HG03159 (cell line): ENCODE data around the gene EEF1AKMT1.
"Not testable (repeated sequence)": the region's sequence is repeated elsewhere in the genome, so short reads cannot be mapped to it uniquely, and the experiment has no call there.

Experiments
- ATAC-seq: cut with Tn5 transposase; IDR thresholded peaks from one replicate; pipeline ENCODE4 v1.9.1; 2021; ENCODE audit warnings: mild to moderate bottlenecking, moderate library complexity; ENCODE audit not compliant: unreplicated experiment

EEF1AKMT1 gene

DNA sequence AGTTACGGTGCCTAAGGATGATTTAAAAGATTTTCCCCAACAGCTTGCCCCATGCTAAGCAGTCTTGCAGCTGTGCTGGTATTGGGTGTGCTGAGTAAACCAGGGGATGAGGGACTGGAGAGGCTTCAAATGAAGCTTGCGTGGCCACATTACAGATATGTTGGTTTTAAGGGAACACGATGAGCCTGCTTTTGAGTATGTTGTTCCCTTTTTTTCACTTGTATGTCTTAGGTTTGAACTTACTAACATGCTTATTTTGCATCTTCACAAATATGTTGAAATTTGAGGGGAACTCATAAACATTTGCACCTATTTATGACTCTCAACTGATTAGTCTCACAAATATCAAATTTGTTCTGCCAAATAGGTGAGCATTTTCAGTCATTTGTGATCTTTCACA is 72.3 kb downstream of the EEF1AKMT1 start:
- ATAC-seq: no peak

DNA sequence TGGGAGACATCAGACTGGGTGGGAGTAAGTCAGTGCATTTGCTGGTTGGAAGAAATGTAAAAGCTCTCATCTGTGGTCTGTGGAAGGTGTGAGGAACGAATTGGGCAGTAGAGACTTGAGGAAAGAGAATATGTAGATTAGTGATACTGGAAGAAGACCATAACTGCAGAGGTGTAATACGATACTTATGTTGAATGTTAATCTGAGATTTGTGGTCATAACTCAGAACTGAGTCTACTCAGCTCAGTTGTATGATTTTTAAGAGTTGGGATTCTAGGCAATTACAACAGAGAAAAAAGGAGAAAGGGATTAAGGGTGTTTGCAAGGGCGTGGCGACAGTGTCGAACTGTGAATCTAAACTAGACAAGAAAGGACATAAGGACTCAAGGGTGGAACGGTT is 73.5 kb downstream of the EEF1AKMT1 start:
- ATAC-seq: no peak

DNA sequence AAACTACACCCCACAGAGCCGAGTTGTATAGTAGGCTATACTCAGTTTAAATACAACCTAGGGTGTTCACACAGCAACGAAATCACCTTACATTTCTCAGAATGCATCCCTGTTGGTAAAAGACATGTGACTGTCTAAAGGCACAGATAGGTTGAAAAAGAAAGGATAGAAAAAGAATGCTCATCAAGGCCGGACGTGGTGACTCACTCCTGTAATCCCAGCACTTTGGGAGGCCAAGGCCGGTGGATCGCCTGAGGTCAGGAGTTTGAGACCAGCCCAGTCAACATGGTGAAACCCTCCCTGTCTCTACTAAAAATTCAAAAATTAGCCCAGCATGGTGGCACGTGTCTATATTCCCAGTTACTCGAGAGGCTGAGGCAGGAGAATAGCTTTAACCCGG is 74.0 kb downstream of the EEF1AKMT1 start:
- ATAC-seq: no peak

DNA sequence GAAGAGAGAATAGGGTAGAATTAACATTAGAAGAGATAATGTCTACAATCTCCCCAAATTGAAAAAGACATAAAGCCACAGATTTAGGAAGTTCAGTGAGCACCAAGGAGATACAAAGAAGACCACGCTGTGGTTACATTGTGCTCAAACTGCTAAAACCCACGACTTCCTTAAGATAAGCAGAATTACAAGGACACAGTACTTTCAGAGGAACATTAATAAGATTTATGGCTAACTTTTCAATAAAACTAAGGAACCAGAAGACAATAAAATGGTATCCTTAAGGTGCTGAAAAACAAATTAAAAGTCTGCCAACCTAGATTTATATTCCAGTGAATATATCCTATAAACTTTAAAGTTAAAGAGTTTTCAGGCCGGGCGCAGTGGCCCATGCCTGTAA is 77.7 kb downstream of the EEF1AKMT1 start:
- ATAC-seq: no peak

DNA sequence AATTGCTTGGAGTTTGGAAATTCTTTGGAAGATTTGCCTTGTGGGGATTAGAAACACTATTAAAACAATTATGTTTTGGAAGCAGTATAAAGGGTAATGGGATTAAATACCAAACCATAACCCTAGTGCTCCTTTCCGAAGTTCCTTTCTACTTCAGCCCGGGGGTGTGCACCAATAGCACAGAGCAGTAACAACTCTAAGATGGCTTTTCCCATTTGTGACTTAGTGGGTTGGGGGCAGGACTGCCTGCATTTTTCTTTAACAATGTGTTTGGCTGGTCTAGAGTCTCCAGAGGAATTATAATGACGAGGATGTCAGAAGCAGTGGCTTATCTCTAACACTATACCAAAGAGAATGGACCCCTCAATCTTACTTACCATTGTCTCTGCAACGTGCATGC is 82.1 kb downstream of the EEF1AKMT1 start:
- ATAC-seq: no peak

DNA sequence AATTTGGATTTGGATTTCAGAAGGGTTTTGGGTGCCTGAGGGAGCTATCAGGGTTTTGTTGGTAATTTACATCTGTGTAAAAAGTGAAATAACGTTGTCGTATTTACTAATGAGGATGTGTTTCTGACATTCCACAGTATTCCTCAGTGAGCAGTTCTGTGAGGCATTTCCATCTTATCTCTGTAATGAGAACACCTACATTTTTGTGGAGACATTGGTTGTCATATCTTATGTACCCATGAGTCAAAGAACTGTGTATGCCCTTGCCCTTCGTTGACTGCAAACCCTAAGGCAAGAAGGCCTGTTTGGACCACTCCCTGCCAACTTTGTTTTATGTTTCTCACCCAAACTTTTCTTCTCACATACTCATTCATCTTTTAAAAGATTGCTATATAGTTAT is 84.5 kb downstream of the EEF1AKMT1 start:
- ATAC-seq: no peak

DNA sequence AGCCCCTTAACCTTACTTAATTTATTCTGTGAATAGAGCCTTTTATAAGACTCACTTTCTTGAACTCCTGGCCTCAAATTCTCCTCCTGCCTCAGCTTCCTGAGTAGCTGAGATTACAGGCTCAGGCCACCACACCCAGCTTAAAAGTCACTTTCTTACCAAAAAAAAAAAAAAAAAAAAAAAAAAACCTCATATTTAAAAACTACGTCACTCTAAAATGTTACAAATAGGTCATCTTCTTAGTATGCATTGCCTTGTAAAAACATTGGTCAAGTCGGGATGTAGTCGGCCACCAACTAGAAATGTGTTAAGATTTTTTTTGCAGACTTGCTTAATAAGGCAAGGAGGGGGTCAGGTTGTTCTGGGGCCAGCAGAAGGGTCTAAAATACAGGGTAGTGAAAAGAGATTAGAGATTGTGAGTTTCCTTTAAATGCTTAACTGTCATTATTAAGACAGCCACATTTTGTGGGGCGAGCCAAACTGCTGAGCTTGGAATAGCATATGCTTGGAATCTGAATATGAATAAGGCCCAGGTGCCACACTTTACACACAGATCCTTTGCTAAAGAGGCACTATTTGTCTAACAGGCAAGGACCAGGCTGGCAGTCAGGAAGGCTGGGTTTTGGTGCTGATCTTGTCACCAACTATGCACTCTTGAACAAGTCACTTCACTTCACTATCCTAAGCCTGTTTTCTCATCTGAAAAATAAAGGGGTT is 86.7 kb downstream of the EEF1AKMT1 start:
- no peak for ATAC-seq

DNA sequence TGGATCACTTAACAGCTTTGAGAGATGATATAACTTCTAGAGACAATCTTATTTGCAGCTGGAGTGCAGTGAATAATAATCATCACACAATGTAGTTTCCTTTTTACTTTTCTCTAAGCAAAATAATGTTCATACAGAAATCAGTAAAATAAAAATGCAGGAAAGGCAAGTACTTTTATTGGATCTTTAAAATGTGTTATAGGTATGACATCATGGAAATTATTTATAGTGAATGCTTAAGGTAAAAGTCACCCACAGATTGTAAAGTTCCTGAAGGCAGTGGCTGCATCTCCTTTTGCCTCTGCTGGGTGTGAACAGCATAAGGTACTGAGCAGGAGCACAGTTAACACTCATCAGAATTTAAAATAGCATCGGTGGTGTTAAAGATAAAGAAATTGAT is 87.6 kb downstream of the EEF1AKMT1 start:
- no peak for ATAC-seq

DNA sequence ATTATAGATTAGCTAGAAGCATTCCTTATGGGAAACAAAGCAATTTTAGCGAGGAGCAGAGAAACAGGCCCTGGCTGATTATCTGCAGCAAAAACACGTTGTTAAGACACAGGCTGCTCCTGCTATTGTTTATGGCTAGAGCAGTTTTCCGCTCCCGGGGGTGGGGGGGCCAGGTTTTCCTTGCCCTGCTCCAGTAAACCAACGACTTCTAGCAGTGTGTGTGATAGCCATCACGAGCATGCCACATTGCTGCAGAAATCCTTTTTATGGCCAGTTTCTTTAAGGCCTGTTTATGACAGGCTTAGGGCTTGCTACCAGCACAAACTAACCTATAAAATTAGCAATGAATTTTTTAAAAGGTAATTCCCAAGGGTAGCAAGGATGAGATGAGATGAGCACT is 88.7 kb downstream of the EEF1AKMT1 start:
- ATAC-seq: no peak

DNA sequence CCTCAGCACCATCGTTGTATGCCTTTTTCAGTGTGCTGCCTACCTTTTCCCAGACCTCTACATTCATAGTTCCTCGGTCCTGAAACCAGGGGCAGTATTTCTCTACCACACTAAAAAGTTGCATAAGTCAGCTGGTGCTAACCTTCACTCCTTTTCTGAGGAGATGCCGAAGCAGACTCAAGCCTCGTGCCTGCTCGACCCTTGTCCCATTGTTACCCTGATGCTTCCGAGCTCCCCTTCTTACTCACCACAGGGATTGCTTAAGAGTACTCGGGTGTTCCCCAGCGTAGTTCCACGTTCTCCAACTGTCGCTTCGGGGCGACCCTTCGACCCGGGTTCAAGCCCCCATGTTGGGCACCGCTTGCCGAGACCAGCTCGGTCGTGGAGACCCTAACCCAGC is 89.2 kb downstream of the EEF1AKMT1 start:
- no peak for ATAC-seq

DNA sequence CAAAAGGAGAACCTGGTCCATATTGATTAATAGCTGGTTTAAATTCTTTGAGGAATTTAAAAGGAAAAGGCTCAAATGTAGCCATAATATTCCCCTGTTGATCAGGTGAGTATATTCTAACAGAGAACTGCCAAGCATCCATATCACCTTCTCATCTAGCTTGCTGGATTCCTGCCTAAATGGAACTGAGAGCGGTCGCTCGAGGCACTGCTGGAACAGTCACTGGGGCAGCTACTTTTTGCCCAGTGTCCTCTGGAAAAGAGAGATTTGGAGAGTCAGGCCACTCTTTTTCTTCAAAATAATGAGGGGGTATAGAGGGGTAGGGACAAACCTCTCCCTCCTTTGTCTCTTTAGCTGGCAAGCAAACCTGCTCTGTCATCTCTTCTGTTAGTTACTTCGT is 89.7 kb downstream of the EEF1AKMT1 start:
- ATAC-seq: no peak

DNA sequence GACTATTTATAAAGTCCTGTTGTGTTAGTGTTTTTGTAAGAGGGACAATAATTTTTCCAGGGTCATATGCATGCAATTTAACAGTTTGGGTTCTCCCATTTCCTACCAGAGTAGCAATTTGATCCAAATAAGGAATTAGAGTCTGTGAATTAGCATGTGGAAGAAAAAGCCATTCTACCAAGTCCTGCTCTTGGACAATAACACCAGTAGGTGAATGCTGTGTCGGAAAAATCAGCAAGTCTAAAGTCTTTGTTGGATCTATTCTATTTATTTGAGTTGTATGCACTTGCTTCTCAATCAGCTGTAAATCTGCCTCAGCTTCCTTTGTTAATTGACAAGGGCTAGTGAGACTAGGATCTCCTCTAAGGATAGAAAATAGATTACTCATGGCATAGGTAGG is 91.7 kb downstream of the EEF1AKMT1 start:
- ATAC-seq: no peak

DNA sequence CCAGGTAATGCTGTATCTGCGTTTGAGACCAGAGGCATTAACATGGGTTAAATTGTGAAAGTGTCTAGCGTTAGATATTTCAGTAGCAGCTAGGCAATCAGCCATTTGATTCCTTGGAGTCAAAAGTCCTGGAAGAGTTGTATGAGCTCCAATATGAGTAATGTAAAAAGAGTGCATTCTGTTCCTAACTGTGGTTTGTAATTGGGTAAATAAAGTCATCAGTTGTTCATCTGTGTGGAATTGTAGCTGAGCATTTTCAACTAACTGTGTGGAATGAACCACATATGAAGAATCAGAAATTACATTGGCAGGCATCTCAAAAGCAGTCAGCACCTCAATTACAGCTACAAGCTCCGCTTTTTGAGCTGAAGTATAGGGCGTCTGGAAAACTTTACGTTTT is 92.3 kb downstream of the EEF1AKMT1 start:
- not testable (repeated sequence) for ATAC-seq

DNA sequence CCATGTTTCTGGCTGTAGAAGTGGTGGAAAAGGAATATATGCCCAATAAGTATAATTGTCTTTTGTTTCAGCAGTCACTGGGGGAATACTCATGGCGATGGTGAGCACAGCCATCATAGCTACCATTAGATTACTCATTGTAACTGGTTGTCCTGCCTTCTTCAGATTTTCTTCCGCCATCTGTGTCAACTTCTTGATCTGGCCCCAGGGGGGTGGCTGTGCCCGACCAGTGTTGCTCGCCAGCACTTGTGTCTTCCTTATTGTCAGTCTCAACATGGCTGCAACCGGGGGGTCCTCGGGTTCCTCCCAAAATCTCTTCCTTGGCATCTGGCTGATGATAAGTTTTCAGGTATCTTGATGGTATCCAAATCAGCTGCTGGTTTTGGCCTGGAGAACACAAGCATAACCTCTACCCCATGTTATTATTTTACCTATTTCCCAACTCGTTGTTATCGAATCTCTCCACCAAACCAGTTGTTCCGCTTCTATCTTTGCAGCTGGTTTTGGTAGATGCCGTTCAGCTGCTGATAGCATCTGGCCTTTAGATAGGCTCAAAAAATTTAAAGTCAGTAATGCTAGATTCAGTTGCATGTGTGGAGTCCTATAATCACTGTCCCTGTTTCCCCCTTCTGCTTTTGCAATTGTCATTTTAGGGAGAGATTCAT is 93.2 kb downstream of the EEF1AKMT1 start:
- ATAC-seq: no peak

DNA sequence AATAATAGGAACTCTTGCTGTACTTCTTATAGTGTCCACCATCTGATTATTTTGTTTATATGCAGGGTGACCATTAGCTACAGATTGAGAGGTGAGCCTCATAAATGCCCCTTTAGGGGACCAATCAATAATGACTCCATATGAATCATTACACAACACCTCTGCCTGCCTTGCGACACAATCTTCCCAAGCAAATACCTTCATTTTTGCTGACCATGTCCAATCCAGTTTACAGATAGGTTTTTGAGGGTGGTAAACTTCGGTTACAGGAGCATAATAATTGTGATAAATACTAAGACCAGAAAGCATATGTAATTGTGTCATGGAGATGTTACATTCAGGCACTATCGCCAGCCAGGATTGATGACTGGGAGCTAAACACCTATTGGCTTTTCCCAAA is 93.9 kb downstream of the EEF1AKMT1 start:
- ATAC-seq: no peak
